Activated CD4-positive, alpha-beta T cell treated with anti-CD3 and anti-CD28 coated beads for 1 hour (primary cell): ENCODE results near the gene RREB1.

Experiments
- DNase-seq: peaks from one replicate; pipeline ENCODE4 v3.0.0-alpha.2; 2020

The RREB1 gene

DNA sequence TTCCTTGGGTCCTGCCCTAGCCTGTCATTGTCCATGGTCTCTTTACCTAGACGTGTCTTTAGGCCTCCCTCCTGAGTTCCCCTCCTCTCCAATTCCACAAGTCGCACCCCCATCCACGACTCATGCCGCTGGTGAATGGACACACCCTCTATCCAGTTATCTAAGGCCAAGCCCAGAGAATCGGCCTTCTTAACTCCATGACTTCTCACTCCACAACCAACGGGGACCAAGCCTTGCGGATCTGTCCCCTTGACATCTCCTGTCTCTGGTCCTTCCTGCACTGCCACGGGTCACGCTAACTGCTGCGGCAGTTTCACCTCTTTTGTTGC is 7.0 kb upstream of the RREB1 start:
- DNase-seq = no peak

DNA sequence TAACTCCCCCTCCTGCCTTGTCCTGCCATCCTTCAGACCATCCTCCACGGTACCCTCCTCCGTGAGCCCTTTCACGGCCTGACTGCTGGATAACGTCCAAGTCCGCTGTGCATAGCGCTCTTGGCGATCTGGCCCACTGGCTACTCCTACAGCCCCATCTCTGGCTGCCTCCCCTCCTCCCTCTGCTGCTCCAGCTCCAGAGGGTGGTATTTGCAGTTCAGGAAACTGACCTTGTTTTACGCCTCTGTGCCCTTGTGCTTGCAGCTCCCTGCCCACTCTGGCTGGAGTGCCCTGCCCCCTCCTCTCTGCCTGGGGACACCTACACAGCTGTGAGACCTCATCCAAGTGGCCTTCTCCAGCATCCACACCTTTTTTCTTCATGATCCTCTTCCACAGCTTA is 6.5 kb upstream of the RREB1 start:
- no peak for DNase-seq

DNA sequence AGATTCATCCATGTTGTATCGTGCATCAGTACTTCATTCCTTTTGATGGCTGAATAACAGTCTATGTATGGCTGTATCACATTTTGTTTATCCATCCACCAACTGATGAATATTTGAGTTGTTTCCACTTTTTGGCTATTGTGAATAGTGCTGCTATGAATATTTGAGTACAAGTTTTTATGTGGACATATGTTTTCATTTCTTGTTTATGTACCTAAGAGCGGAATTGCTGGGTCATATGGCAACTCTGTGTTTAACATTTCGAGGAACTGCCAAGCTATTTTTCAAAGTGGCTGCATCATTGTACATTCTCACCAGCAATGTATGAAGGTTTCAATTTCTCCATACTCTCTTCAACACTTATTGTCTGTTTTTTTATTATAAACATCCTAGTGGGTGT is 3.0 kb upstream of the RREB1 start:
- DNase-seq = no peak

DNA sequence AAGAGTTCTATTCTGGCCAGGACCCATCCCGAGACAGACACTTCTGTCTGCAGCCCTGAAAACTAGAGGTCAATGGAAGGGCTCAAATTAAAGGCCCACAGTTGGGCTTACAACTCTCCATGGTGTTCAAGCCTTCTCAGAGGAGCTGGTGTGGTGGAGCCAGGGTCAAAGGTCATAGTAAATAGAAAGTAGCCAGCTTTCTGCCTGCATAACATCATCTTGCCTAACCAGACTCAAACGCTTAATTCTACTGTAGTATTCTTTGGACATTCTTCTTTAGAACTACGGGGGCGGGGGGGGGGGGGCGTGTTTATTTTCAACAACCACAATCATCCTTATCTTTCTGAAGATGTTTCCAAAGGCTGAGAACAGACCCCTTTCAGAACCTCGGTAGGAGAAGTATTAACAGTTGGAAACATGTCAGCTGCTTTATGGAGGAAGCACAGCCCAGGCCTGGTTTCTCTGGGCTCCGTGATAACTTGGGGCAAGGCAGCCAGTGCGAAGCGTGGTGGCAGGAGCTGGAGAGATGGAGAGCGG is 1.5 kb upstream of the RREB1 start:
- no peak for DNase-seq

DNA sequence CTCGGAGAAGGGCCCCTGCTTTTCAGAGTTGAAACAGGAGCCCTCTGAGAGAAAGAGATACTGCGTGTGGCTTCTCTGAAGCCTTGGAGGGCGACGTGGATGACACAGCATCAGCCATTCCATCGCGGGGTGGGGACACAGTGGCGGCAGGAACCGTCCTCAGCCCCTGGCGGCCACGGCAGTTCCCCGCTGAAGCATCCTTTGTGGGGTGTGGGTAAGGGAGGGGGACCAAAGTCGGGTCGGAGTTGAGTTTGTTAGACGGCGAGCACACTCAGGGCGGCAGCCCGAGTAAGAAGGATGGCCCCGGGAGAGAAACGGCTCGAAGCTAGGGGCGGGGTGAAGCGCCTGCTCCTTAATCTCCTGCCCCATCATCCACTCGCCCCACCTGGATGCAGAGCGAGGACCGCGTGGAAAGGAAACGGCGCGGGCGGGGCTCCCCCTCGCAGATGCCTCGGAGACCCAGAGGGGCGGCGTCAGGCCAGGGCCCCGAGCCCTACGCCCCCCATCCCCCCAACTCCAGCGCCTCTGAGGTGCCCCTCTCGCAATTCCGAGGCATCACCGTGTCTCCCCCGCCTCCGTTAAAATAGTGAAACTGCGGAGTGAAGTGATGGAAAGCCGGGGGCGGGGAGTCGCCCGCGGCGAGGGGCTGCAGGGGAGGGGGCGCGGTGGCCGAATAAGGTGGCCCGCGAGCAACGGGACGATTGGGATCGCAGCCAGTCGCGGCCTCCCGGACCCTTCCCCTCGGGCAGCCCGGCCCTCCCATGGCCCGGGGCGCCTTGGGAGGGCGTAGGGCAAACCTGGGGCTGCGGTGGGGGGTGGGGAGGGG is 796 bp upstream of the RREB1 start:
- DNase-seq = peak; percentile 53

DNA sequence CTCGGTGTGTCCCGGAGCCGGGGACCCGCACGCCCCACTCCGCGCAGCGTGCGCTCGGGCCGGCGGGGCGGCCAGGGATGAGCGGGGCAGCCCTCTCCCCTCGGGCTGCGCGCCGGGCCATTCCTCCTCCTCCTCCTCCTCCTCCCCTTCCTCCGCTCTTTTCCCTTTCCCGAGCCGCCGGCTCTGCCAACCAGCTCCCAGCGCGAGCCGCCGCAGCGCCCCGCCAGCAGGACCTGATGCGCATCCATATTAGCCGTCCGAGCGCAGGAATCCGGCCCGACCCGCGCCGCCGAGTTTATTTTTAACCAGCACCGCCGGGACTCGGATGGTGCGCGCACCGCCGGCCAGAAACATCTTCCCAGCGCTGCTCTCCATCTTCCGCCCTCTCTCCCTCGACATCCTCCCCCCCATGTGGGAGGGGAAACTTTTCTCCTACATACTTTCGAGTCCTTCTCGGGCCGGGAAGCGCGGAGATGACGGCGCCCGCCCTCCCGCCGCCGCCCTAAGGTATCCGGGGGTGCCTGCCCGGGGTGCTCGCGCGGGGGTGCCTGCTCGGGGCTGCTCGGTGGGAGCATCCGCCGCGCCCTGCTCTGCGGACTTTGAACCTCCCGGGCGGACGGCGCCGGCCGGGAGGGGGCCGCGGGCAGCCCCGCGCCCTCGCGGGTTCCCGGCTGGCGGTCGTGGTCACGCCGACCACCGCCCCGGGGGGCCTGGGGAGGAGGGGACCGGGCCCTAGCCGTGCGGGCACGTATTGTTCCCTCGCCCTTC is 619 bp downstream of the RREB1 start:
- DNase-seq = peak; percentile 24

DNA sequence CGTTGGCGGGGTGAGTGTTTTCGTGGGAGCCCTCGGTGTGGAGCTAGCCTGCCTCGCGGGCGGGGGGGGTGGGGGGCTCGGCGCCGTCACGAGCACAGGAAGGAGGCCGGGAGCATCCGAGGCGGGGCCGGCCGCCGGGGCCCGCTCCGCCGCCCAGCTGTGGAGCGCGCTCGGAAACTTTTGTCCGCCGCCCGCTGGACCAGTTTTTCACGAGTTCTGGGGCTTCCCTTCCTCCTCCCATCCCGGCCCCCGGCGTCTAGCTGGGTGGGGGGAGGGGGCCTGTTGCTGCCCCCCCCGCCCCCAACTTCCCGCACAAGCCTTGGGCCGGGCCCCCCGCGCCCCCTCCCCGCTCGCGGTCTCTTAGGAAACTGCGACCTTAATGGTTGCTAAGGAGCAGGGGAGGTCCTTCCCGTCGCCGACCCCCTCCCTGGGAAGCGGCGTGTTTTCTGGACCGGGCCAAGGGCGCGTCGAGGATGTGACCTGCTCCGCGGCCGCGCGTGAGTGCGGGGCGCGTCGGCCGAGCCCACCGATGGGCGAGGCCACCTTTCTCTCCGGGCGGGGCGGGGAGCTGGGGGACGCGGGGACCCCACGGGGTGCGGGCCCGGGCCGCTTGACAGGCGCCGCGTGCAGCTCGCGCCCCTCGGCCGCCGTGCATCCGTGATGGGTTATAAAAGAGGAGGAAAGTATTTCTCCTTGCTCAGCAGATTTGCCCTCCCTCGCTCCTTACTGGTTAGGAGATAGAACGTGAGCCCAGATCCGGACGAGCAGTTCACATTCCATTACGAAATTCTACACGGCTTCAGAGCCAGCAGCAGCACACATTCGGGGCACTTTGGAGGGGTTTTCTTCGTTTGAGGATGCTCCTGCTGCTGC is 1.4 kb downstream of the RREB1 start:
- no peak for DNase-seq

DNA sequence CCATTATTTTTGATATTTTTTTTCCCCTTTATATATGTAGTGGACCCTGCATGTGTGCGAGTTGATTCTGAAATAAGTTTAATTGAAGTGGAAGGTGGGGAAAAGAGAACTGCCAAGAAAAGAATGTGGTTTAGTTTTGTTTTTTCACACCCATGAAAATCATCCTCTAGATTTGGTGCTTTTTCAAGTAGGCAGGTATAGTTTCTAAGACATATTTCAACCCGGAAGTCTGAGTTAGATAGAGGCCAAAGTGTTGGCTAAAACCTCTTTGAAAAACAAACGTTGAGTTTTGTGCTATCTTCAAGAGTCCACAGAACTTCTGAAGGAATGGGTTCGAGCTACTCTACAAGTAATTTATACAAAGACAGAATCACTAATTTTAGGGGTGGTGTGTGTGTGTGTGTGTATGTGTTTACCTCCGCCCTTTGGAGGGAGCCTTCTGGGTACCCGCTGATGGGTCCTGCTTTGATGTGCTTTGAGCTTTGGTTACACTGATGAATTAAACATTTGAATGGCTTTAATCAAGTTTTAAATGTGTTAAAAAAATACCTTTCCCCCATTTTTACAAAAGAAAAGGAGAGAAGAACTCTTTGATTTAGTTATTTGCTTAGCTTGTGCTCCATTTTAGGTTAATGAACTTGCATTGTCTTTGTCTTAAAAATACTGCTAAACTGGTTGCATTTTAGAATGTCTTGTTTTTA is 2.5 kb downstream of the RREB1 start:
- no peak for DNase-seq

DNA sequence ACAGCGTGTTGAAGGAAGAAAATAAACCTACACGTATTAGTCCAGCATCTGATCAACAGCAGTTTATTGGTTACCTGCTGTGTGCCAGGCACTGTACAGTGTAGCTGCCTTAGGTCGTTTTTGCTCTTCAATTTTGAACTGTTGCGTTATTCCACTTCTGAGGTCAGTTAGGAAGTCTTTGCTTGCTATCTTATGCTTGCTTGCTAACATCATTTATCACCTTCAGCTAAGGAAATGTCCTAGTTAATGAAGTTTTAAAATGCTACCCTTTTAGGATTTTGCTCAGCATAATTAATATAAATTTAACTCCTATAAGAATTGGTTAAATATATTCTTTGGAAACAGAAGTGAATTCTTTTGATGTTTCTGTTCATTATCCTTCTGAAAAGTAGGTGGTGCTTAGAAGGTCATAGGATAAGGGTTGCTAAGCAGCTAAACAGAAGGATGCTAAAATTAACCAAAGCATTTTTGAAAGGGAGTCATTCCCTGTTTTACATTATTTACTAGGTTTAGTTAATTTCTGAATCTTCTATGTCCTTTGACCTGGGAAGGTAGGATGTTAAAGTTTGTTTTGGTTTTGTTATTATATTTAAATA is 3.4 kb downstream of the RREB1 start:
- no peak for DNase-seq

DNA sequence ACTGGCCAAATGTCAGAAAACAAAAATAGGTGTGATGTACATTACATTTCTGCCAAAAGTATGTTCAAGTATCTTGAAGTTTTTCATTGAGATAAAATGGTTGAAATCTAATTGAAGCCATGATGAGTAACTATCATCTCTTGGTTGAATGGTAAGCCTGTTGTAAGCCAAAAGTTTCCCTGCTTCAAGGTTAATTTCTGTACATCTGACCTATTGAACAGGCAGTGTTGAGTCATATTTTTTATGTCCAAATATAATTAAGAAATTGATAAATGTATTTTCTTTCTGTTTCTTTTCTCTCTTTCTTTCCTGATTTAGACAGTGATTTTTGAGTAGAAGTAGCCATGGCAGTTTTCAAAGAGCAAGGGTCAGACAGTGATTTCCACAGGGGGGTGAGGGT is 4.4 kb downstream of the RREB1 start:
- DNase-seq = no peak

DNA sequence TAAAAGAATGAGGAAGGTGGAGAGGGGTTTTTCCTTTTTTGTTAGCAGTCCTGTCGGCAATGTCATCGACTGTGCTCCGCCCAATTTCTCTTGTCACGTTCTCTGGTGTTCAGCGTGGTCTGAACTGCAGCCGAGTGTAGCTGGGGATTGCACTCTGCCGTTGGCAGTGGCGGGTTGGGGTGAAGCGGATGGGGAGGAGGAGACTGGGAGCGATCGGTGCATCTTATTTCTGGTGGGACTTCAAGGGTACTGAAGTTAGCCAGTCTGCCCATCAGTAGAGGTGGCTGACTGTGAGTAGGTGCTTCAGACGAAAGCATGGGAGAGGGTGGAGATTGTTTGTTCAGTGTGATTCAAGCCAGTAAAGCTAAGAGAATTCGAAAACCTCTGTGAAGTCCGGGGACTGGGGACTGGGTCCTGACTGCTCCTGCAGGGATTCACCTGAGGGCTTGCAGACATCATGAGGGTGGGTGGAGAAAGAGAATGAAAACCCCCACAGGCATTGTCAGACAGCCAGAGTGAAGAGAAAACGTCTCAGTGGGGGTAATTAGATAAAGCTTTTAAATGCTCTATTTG is 5.1 kb downstream of the RREB1 start:
- peak; percentile 24 for DNase-seq

DNA sequence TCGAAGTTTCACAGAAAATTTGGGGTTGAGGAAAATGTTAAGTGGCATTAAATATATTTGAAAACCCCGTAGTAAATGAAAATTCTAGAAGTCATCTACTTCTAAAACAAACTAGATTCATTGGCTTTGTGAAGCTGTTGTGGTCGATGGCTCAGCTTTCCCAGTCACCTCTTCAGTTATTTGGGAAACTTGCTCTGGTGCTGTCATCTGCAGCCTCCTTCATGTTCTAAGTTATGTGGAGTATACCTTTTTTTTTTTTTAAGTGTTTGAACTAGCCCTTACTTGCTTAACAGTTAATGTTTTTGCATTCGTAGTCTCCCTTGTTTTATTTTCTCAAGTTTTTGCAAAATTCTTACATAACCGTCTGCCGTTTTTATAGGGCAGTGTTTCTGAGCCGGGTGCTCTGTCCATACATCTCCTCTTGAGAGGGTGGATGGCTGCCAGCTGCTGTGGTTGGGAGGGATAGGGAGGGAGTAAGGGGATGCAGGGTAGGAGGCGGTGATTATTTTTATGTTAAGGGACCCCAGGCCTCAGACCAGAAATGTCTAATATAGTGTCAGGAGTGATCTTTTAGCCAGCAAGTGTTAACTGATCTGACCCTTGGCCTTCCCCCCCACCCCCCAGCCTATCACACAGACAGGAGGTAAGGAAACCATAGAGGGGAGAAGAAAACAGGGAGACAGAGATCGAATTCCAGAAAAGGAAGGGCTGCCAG is 7.1 kb downstream of the RREB1 start:
- DNase-seq = no peak

DNA sequence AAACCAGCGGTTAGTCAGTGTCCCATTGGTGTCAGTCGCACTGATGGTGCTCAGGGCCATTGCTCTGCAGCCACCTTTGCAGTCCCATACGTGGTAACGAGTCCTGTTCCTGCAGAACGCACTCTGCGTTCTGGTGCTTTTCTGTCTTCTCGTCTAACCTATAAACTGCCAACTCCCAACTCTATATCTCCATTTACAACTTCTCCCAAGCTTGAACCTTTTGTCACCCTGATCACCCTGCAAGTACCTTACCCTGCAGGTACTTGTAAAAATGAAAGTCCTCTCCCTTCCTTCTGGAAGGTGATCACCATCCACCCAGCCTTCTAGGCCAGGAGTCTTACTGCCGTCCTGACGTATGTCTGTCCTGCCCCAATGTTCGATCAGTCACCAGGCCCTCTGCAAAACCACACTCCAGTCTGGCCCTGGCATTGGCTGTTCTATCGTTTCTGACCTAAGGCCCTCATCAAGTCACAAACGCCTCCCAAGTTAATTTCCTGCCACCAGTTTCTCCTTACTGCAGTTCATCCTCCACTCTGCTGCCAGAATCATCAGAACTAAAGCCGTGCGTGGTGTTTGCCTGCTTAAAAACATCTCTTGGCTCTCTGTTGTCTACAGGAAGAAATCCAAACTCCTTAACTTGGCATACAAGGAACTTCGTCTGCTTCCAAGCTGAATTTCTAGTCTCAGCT is 7.9 kb downstream of the RREB1 start:
- no peak for DNase-seq

DNA sequence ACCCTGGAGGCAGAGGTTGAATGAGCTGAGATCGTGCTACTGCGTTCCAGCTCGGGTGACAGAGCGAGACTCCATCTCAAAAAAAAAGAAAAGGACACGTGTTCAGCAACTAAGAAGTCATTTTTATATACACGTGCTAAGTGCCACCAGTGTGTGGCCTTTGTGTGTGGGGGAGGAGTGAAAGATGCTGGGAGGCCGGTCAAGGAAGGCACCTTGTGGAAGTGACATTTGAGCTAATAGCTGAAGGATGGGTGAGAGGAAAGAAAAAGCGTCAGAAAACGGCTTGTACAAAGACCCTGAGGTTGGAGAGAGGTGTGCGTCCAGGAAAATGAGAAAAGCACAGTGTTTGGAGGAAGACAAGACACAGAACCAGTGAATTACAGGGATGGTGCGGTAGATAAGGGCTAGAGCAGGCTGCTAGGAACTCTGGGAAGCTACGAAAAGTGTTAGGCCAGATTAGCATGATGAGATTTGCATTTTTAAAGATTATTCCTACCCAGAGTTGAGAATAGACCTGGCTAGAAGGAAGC is 11.6 kb downstream of the RREB1 start:
- DNase-seq = no peak

DNA sequence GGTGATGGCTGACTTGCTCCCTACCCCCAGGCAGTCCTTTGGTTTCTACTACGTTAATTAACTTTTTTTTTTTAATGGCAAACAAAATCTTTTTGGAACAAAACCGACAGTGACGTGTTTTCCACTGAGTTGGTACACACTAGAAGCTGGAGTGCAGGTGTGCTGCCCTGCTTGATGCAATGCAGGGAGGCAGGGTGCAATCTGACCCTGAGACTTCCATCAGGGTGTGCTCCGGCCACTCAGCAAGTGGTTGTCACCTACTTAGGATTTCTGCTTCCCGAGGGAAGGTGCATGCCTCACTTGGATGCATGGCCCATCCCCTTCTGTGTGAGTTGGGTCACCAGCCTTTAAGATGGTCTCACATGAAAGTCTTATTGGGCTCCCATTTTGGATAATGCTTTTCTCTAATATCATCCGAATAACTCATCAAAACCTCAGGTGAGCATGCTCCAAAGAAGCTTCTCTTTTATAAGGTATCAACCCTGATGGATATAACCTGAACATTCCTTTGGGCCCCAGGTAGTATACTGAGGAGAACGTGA is 14.0 kb downstream of the RREB1 start:
- DNase-seq = no peak

DNA sequence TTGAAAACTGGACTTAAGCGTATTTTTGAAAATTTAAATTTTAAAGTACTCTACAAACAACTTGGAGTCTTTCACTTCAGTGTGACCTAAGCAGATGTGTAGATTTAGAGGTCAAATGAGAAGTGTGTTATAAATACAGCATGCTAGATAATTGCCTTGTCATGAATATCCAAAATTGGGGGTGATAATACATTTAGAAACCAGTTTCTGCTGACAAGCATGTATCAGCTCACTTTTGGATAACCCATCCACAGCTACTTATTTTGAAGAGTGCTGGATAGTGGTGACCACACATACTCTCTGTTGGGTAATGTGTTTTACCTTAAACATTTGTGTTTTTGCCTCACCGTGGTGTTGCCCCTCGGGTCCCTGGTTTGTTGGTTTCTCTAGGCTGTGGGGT is 14.9 kb downstream of the RREB1 start:
- no peak for DNase-seq

DNA sequence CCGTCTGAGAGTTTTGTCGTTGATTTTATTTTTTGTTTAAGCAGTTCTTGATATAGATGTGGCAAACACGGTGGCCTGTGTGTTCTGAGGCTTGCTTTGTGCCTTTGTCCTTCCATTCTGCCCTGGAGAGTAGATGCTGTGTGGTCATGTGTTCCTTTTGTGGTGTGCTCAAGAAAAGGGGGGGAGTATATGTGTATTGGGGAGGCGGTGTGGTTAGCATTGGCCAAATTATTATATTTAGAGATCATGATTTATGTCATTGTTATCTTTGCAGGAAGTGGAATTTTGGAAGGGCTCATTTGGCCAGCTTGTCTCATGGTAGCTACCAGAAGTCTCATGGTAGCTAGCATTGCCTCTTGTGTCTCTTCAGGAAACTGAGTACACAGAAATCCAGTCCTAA is 16.4 kb downstream of the RREB1 start:
- no peak for DNase-seq

DNA sequence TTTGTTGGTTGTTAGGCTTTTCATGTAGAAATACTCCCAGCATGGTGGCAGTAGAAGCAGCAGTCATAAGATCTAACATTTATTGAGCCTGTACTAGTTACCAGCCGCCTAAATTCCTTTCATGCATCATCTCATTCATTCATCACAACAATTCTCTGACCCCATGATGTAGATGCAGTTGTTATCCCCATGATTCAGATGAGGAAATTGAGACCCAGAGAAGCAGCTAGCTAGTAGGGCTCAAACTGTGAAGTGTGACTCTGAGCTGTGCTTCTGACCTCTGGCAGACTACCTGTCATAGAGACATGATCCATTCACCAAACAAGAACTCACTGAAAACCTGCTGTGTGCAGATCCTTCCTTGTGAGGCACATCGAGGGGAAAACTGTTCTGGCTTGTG is 16.9 kb downstream of the RREB1 start:
- DNase-seq = no peak

DNA sequence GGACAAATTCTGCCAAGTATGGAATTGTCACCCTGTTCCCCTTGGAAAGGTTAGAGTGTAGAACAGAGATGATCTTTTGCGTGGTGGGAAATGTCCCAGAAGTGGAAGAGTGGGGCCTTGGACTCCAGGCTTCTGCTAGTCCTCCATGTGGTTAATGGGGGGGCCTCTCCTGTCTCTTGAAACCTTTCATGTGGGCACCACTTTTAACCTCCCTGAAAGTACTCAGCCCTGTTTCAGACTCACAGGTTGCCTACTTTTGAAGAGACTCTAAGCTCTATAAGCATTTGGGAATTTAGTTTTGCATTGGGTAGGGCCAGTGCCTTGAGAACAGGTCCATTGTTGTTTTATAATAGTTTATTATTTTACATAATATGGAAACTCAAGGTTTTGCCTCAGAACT is 17.5 kb downstream of the RREB1 start:
- no peak for DNase-seq

DNA sequence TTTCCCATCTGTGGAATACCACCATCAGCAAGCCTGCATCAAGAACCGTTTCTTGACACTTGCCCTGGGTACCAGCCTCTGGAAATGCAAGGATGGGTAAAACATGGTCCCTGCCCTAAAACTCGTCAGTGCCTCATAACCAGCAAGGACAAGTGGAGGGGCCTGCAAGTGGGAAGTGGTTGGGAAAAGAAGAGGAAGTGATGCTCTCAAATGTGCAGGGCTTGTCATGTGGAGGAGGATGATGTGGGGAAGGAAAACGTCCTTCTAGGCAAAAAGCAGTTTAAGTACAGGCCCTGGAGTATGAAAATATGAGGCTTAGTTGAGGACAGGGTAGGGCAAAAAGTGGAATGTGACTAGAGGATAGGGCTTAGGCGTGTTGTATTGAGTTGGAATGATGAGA is 19.0 kb downstream of the RREB1 start:
- no peak for DNase-seq
